OCI-LY3 (cell line): Measurements from ENCODE around the gene FGF10.

Experiments
- H2AFZ ChIP-seq: fragments of 200-600, 300-600 bp; shearing (Covaris generic); 2 replicates; pipeline ENCODE4 v1.6.0; 2014; ENCODE audit warnings: antibody characterized with exemption, low read depth, low read length
- H3K27ac ChIP-seq: fragments of 200-600, 300-600 bp; sonication (generic); 2 replicates; pipeline ENCODE4 v1.5.1; 2014; ENCODE audit warnings: mild to moderate bottlenecking, low read length, moderate library complexity, mixed read lengths
- H3K27me3 ChIP-seq: fragments of 200-600, 300-600 bp; sonication (generic); 2 replicates; pipeline ENCODE4 v1.6.1; 2014; ENCODE audit warnings: low read depth, low read length, mixed read lengths
- H3K36me3 ChIP-seq: fragments of 200-600, 300-600 bp; sonication (generic); replicated peaks from 2 replicates; pipeline ENCODE3; 2014; ENCODE audit warnings: low read depth, low read length, mixed read lengths
- H3K4me1 ChIP-seq: fragments of 300-600, 200-600 bp; sonication (generic); 2 replicates; pipeline ENCODE4 v1.6.1; 2014; ENCODE audit warnings: low read length, mixed read lengths
- H3K4me2 ChIP-seq: fragments of 200-600, 300-600 bp; sonication (generic); 2 replicates; pipeline ENCODE4 v1.6.1; 2014; ENCODE audit warnings: low read length, mixed read lengths
- H3K4me3 ChIP-seq: fragments of 300-600, 200-600 bp; sonication (generic); 2 replicates; pipeline ENCODE4 v1.5.1; 2014; ENCODE audit warnings: antibody characterized with exemption, mild to moderate bottlenecking, low read length, moderate library complexity
- H3K79me2 ChIP-seq: fragments of 300-600, 200-600 bp; shearing (Covaris generic); 2 replicates; pipeline ENCODE4 v1.6.1; 2014; ENCODE audit warnings: mild to moderate bottlenecking, low read length, mixed read lengths
- H3K9ac ChIP-seq: fragments of 300-600, 200-600 bp; shearing (Covaris generic); 2 replicates; pipeline ENCODE4 v1.6.0; 2014; ENCODE audit warnings: mild to moderate bottlenecking, low read length, moderate library complexity
- H3K9me3 ChIP-seq: fragments of 200-600, 300-600 bp; shearing (Covaris generic); 2 replicates; pipeline ENCODE4 v1.6.1; 2014; ENCODE audit warnings: low read length, mixed read lengths; ENCODE audit not compliant: insufficient read depth
- H4K20me1 ChIP-seq: fragments of 200-600, 300-600 bp; sonication (generic); 2 replicates; pipeline ENCODE4 v1.6.1; 2016; ENCODE audit warnings: low read length, mixed read lengths; ENCODE audit not compliant: insufficient read depth
- CTCF ChIP-seq: fragments of 200-600, 300-600 bp; sonication (generic); IDR thresholded peaks from 2 replicates; pipeline ENCODE4 v1.5.1; 2014; ENCODE audit warnings: antibody characterized with exemption, low read length, low read depth
- EZH2phosphoT487 ChIP-seq: fragments of 200-600 bp; shearing (Covaris generic); IDR thresholded peaks from 2 replicates; pipeline ENCODE4 v1.6.1; 2018; ENCODE audit warnings: antibody characterized with exemption, mixed run types, low read depth

Gene FGF10

GRCh38 chr5:44345871-44346270 is 43.3 kb downstream of the FGF10 start:
- Histone ChIP-seq H2AFZ (no peak overlapping the region), H4K20me1 (no peaks in the 10 kb centered on the region), H3K9me3 (no peaks in the 10 kb centered on the region), H3K27ac (no peak overlapping the region), H3K79me2 (no peaks in the 10 kb centered on the region), H3K9ac (no peak overlapping the region), H3K4me2 (no peak overlapping the region), H3K4me1 (no peaks in the 10 kb centered on the region), H3K27me3 (no peaks in the 10 kb centered on the region), H3K4me3 (no peak overlapping the region), H3K36me3 (no peaks in the 10 kb centered on the region)
- no peak for TF ChIP-seq CTCF
- no peak for TF ChIP-seq EZH2phosphoT487

GRCh38 chr5:44336708-44337107 is 52.5 kb downstream of the FGF10 start:
- Histone ChIP-seq H3K4me2 (no peak overlapping the region), H3K36me3 (peaks cover 3% of the 10 kb centered on the region), H3K4me3 (no peak overlapping the region), H3K27ac (no peak overlapping the region; the same call in 1 of the 2 replicates), H2AFZ (no peak overlapping the region), H3K79me2 (no peaks in the 10 kb centered on the region), H3K9ac (no peak overlapping the region), H3K27me3 (no peaks in the 10 kb centered on the region; the same call in 1 of the 2 replicates), H4K20me1 (no peaks in the 10 kb centered on the region), H3K9me3 (no peaks in the 10 kb centered on the region), H3K4me1 (peaks cover 11% of the 10 kb centered on the region)
- TF ChIP-seq CTCF (no peak), EZH2phosphoT487 (no peak)

GRCh38 chr5:44334622-44335021 is 54.6 kb downstream of the FGF10 start:
- H3K9me3 ChIP-seq, result no peaks in the 10 kb centered on the region
- H3K4me2 ChIP-seq, result no peak overlapping the region
- no peaks in the 10 kb centered on the region; the same call in 1 of the 2 replicates for H3K27me3 ChIP-seq
- no peaks in the 10 kb centered on the region for H4K20me1 ChIP-seq
- TF ChIP-seq CTCF, result no peak
- TF ChIP-seq EZH2phosphoT487, result no peak
- H2AFZ ChIP-seq, result no peak overlapping the region
- peaks cover 3% of the 10 kb centered on the region for H3K36me3 ChIP-seq
- H3K9ac ChIP-seq, result no peak overlapping the region
- H3K27ac ChIP-seq, result no peak overlapping the region
- no peak overlapping the region for H3K4me3 ChIP-seq
- H3K4me1 ChIP-seq, result peaks cover 11% of the 10 kb centered on the region
- no peaks in the 10 kb centered on the region for H3K79me2 ChIP-seq

- Histone ChIP-seq H3K9me3 (no peaks in the 10 kb centered on the region), H3K4me2 (no peak overlapping the region), H4K20me1 (no peaks in the 10 kb centered on the region), H3K4me1 (peaks cover 11% of the 10 kb centered on the region), H3K27me3 (no peaks in the 10 kb centered on the region), H2AFZ (no peak overlapping the region), H3K27ac (no peak overlapping the region), H3K9ac (no peak overlapping the region), H3K79me2 (no peaks in the 10 kb centered on the region), H3K36me3 (peaks cover 3% of the 10 kb centered on the region), H3K4me3 (no peak overlapping the region)
- peak; percentile 67 for TF ChIP-seq CTCF
- TF ChIP-seq EZH2phosphoT487, result no peak
These were observed 56.8 kb downstream of the FGF10 start for GRCh38 chr5:44332285-44332971.
